Measurements from ENCODE around the gene SATB2. TPM values are rescaled to one million over a fixed set of nuclear protein-coding genes. Genes with fewer than 3 reads are reported as not detected.

The SATB2 gene
- total RNA-seq, 1 experiment from 2014 or later, result 16.5 TPM

- TF ChIP-seq CTCF (IDR thresholded peaks at IDR 0.05; ENCODE audit: unreplicated experiment), result no peak
- ChIA-PET POLR2A (no interaction called here), CTCF (interaction anchor here (2.7 kb wide), 1 partner anchor 8 kb away, joined by 6 read pairs; no protein-coding TSS in a partner anchor)
- H3K27me3 Mint-ChIP-seq (ENCODE audit: insufficient read depth, unreplicated experiment), result no peaks in the 10 kb centered on the region
- intact Hi-C loops (cut with micrococcal nuclease), result loop anchor here (5.0 to 10.0 kb wide), 4 partner anchors 54 to 1752 kb away; partner anchors contain the start of gene MARS2
- no peak overlapping the region for H3K27ac Mint-ChIP-seq (ENCODE audit: low read depth, unreplicated experiment)
- DNase-seq (ENCODE audit: unreplicated experiment), result peak; percentile 20
- no peaks in the 10 kb centered on the region for H3K9me3 Mint-ChIP-seq (ENCODE audit: unreplicated experiment)
- peaks cover 5% of the 10 kb centered on the region for H3K4me1 Mint-ChIP-seq (ENCODE audit: insufficient read depth, unreplicated experiment)
- no peaks in the 10 kb centered on the region for H3K36me3 Mint-ChIP-seq (ENCODE audit: insufficient read depth, unreplicated experiment)
- no TSS peak for BruUV-seq (replicated peaks)
- H3K4me3 Mint-ChIP-seq (ENCODE audit: unreplicated experiment), result peak overlapping the region; percentile 77
Observed at GRCh38 chr2:199456383-199457146, 1.2 kb downstream of the SATB2 start.

- ChIA-PET CTCF (interaction anchor here (0.8 to 2.7 kb wide), 2 partner anchors 8 to 49 kb away, joined by 3 to 6 read pairs; no protein-coding TSS in a partner anchor), POLR2A (interaction anchor here (0.6 to 1.0 kb wide), 3 partner anchors 183 to 400 kb away, joined by 3 read pairs; no protein-coding TSS in a partner anchor)
- intact Hi-C loops (cut with micrococcal nuclease), result loop anchor here (5.0 to 10.0 kb wide), 4 partner anchors 53 to 1751 kb away; partner anchors contain the start of gene MARS2
- H3K4me1 Mint-ChIP-seq (ENCODE audit: insufficient read depth, unreplicated experiment), result peaks cover 5% of the 10 kb centered on the region
- no TSS peak for BruUV-seq (replicated peaks)
- H3K4me3 Mint-ChIP-seq (ENCODE audit: unreplicated experiment), result peak overlapping the region; percentile 77
- H3K27me3 Mint-ChIP-seq (ENCODE audit: insufficient read depth, unreplicated experiment), result no peaks in the 10 kb centered on the region
- H3K9me3 Mint-ChIP-seq (ENCODE audit: unreplicated experiment), result no peaks in the 10 kb centered on the region
- no peaks in the 10 kb centered on the region for H3K36me3 Mint-ChIP-seq (ENCODE audit: insufficient read depth, unreplicated experiment)
- no peak overlapping the region for H3K27ac Mint-ChIP-seq (ENCODE audit: low read depth, unreplicated experiment)
- DNase-seq (ENCODE audit: unreplicated experiment), result peak; percentile 79
- no peak for TF ChIP-seq CTCF (IDR thresholded peaks at IDR 0.05; ENCODE audit: unreplicated experiment)
Observed at GRCh38 chr2:199455545-199456382, 2.0 kb downstream of the SATB2 start.

- Mint-ChIP-seq H3K36me3 (ENCODE audit: insufficient read depth, unreplicated experiment) (no peaks in the 10 kb centered on the region), H3K27me3 (ENCODE audit: insufficient read depth, unreplicated experiment) (no peaks in the 10 kb centered on the region), H3K4me3 (ENCODE audit: unreplicated experiment) (peak overlapping the region; percentile 77)
Observed at GRCh38 chr2:199455210-199455544, 2.6 kb downstream of the SATB2 start.

More at GRCh38 chr2:199455210-199455544, 2.6 kb downstream of the SATB2 start:
- Mint-ChIP-seq H3K4me1 (ENCODE audit: insufficient read depth, unreplicated experiment) (peaks cover 5% of the 10 kb centered on the region), H3K9me3 (ENCODE audit: unreplicated experiment) (no peaks in the 10 kb centered on the region), H3K27ac (ENCODE audit: low read depth, unreplicated experiment) (no peak overlapping the region)
- TSS peak; percentile 16 for BruUV-seq (replicated peaks)
- CTCF ChIA-PET, result interaction anchor here (0.8 to 2.7 kb wide), 4 partner anchors 7 to 1142 kb away, joined by 3 to 8 read pairs (median 4); no protein-coding TSS in a partner anchor
- TF ChIP-seq CTCF (IDR thresholded peaks at IDR 0.05; ENCODE audit: unreplicated experiment), result no peak
- DNase-seq (ENCODE audit: unreplicated experiment), result no peak
- intact Hi-C loops (cut with micrococcal nuclease), result loop anchor here (5.0 to 10.0 kb wide), 4 partner anchors 53 to 1750 kb away; partner anchors contain the start of gene MARS2
- POLR2A ChIA-PET, result interaction anchor here (0.6 to 1.0 kb wide), 3 partner anchors 182 to 401 kb away, joined by 3 read pairs; no protein-coding TSS in a partner anchor

All from MCF 10A (cell line).